ENCODE results near the gene ASL. TPM values are rescaled to one million over a fixed set of nuclear protein-coding genes. Genes with fewer than 3 reads are reported as not detected.
"Not testable (repeated sequence)": the region's sequence is repeated elsewhere in the genome, so short reads cannot be mapped to it uniquely, and the experiment has no call there.

Gene ASL
- total RNA-seq (2014; rRNA removed; shearing (Covaris generic)) = 47.1 and 66.8 TPM in 2 replicates

DNA sequence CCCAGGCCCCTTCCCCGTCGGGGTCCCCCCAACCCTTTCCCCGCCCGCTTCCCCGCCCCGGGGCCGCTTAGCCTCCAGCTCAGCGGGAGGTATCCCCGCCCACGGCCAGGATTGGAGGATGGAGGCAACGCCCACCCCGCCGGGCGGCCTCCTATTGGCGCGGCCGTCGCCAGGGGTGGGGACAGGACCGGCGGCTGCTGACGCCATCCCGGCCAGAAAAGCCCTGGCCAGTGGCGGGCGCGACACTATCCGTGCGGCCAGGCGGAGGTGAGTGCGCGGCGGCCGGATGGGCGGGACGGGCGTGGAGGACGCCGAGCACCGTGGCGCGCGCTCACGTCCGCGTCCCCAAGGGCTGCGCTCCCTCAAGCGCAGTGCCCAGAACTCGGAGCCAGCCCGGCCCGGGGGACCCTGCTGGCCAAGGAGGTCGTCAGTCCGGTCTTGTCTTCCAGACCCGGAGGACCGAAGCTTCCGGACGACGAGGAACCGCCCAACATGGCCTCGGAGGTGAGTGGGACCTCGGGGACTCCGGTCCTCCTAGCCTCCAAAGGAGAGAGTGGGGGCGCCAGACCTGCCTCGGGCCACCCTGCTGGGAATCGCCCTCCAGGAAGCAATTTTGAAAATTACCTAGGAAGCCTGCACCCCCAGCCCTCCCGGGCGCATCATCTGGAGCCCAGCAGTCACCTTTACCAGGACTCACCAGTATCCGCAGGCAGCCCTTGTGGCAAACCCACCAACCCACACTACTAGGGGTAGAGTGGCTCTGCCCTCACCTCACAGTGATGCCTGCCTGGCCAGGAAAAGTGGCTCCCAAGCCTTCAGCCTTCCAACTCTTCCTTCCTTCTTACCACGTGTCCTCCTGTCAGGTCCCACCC, at the start of gene ASL:
TSS of gene ASL (plus strand) at position 230 of the 872 bp plus-strand sequence. CDS start at position 493, 263 bp downstream.
- DNase-seq (ENCODE audit: low read depth) = peak; percentile 92

DNA sequence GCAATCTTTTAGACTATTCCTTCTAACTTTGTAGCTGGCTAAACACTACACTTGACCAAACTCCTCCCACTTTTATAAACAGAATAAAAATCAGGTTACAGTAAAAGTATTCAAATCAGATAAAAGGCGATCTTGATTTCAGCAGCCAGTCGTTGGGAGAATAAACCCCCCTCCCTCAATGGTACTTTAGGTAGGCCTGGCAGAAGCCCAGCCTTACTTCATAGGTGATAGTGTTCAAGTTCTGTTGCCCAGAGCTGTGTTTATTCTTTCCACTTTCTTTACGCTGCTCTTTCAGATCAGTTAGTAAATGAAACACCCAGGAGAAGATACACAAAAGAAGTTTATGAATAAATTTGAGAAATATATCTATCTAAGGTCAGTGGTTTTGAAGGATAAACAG, 47.3 kb upstream of the ASL start:
- DNase-seq (ENCODE audit: low read depth) = not testable (repeated sequence)

- DNase-seq (ENCODE audit: low read depth) = no peak
Measured at GRCh38 chr7:66033471-66034385, 41.9 kb upstream of the ASL start.

DNA sequence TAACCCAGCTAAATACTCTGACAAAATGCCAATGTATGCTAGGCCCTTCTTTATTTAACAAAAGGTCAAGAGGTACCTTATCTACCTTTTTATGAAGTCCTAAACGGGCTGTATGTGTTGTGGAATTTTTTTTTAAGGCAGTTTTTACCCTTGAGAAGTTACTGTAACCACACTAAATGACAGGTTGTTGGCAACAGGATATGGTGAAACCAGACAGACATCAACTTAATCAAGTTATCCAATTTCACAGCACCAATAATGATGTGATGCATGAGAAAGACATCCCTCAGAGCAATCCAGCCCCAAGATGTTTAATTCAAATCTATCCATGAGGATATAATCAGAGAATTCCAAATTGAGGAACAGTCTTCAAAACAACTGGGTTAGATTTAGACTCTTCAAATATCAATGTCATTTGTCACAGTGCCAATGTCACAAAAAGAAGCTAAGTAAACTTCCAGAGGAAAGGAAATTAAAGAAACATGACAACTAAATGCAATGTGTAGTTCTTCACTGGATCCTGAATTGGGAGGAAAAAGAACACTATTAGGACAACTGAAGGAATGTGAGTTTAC, 41.1 kb upstream of the ASL start:
- not testable (repeated sequence) for DNase-seq (ENCODE audit: low read depth)

GRCh38 chr7:66036382-66036781, 39.2 kb upstream of the ASL start:
- DNase-seq (ENCODE audit: low read depth) = no peak

- no peak for DNase-seq (ENCODE audit: low read depth)
Measured at GRCh38 chr7:66036788-66037187, 38.8 kb upstream of the ASL start.

- DNase-seq (ENCODE audit: low read depth) = no peak
Measured at GRCh38 chr7:66039094-66039670, 36.4 kb upstream of the ASL start.

DNA sequence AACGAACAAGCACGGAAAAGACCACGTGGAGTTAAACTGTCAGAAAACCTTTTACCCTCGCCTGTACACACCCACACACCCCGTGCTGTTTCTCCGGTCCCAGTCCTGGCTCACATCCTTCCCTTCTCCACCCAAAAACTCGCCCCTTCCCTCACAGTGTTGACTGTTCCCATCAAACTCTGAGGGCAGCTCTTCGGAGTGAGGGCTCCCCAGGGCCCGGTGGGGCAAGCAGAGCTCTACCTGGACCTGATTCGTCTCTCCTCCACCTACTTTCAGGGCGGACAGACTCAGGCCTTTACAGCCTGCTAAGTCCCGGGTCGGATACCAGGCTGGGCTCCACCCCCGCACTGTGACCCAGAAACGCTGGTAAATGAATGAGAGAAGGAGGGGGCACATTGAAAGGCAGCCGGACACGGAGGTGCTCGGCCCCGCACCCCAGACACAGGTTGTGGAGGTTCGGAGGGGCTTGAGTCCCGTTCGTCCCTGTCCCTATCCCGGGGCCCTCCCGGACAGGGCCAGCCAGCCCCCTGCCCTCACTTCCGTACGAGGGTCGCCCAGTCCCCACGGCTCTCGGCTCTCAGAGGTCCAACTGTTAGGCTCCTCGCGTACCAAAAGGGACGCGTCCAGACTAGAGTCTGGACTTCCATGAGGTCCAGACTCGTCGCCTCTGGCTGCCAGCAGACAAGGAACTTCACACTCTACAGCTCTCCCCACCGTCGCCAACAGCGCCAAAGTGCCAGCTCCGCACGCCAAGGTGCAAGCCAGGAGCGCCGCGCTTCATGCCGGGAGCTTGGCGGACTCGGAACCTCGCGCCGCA, 31.7 kb upstream of the ASL start:
- no peak for DNase-seq (ENCODE audit: low read depth)

DNA sequence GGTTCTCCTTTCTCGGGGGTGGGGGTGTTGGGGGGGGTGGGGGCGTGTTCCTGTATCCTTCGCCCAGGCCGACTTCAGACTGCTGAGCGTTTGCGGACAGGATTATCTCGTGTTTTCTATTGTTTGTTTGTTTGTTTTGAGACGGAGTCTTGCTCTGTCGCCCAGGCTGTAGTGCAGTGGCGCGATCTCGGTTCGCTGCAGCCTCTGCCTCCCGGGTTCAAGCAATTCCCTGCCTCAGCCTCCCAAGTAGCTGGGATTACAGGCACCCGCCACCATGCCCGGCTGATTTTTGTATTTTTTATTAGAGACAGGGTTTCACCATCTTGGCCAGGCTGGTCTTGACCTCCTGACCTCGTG, 31.1 kb upstream of the ASL start:
- DNase-seq (ENCODE audit: low read depth) = not testable (repeated sequence)

- DNase-seq (ENCODE audit: low read depth) = peak; percentile 94
Measured at GRCh38 chr7:66047426-66047825, 28.2 kb upstream of the ASL start.

DNA sequence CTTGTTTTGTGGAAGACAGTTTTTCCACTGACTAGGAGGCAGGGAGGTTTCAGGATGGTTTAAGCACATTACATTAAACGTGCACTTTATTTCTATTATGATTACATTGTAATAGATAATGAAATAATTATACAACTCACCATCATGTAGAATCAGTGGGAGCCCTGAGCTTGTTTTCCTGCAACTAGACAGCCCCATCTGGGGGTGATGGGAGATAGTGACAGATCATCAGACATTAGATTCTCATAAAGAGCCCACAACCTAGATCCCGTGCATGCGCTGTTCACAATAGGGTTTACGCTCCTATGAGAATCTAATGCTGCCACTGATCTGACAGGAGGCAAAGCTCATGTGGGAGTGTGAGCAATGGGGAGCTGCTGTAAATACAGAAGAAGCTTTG, 25.7 kb upstream of the ASL start:
- not testable (repeated sequence) for DNase-seq (ENCODE audit: low read depth)

DNA sequence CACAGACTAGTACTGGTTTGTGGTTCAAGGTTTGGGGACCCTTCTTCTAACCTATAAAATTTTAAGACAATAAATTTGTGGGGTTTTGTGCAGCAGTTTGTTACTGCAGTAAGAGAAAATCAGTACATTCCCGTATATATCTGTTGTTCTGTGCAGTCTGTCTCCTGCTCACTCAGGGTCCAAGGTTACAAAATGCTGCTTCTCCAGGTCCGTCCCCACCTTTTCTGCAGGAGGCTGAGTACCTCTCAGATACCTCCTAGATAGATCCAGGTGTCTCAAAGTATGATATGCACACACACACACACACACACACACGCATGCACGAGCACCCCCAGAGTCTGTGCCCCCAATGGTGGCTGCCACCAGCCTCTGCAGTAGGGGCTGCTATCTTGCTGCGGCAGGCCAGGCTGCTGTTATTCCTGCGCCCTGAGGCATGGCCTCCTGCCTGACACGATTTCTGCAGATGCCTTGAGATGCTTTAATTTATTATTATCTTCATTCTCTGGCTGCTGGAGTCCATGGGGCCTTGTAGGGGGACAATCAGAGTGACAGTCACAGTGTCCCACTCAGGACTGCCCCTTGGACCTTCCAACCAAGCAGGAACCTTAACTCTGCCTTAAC, 25.2 kb upstream of the ASL start:
- DNase-seq (ENCODE audit: low read depth) = peak; percentile 13

DNA sequence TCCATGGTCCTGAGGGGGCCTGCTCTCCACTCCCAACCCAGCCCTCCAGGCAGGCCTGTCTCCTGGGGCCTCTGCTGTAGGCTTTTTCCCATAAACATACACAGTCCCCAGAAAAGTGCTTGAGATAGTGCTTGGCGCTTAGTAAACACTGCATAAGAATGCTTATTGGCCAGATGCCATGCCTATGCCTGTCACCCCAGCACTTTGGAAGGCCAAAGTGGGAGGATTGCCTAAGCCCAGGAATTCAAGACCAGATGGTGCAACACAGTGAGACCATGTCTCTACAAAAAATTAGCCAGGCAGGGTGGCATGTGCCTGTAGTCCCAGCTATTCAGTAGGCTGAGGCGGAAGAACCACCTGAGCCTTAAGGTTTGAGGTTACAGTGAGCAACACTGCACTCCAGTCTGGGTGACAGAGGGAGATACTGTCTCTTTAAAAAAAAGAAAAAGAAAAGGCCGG, 24.6 kb upstream of the ASL start:
- DNase-seq (ENCODE audit: low read depth) = peak; percentile 94

GRCh38 chr7:66052447-66052846, 23.2 kb upstream of the ASL start:
- DNase-seq (ENCODE audit: low read depth) = no peak

GRCh38 chr7:66054063-66054462, 21.6 kb upstream of the ASL start:
- no peak for DNase-seq (ENCODE audit: low read depth)

DNA sequence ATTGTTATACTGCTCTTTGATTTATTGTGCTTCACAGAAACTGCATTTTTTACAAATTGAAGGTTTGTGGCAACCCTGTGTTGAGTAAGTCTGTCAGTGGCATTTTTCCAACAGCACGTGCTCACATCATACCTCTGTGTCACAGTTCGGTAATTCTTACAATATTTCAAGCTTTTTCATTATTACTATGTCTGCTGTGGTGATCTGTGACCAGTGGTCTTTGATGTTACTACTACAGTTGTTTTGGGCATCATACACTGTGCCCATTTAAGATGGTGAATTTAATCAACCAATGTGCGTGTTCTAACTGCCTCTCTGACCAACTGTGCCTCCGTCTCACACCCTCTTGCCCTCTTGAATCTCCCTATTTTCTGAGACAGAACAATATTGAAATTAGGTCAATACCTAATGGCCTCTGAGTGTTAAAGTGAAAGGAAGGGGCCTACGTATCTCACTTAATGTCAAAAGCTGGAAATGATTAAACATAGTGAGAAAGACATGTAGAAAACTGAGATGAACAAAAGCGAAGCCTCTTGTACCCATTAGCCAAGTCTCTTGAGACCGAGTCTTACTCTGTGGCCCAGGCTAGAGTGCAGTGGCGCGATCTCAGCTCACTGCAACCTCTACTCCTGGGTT, 20.2 kb upstream of the ASL start:
- DNase-seq (ENCODE audit: low read depth) = no peak

GRCh38 chr7:66060796-66061195, 14.8 kb upstream of the ASL start:
- DNase-seq (ENCODE audit: low read depth) = no peak

GRCh38 chr7:66069732-66070131, 5.9 kb upstream of the ASL start:
- DNase-seq (ENCODE audit: low read depth) = no peak

DNA sequence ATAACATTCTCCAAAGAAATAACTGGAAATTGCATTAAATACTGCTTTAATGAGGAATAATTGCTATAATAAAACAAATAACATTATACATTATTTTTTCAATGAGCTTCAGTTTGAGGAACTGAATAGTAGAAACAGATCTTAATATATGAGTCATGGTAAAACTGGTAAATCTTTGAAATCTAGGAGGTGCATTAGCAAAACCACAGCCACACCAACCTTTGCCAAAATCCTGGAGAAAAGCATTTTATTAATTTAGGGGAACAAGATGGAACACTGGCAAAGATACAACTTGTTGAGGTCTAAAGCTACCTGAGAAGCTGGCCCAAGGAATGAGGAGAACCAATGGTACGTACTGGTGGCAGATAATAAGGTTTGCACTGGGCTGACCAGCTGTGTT, 5.4 kb upstream of the ASL start:
- no peak for DNase-seq (ENCODE audit: low read depth)

DNA sequence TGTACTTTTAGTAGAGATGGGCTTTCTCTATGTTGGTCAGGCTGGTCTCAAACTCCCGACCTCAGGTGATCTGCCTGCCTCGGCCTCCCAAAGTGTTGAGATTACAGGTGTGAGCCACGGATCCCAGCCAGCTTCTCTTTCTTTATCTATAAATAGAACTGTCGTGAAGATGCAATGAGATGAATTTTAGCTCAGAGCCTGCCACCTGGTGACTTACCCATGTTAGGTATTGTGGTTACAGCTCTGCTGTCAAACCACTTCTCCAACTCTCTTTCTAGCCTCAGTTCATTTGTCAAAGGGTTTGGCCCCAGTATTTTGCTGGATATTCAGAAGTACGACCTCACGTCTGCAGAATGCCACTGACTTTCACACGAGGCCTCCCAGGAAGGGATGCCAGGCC, 3.4 kb upstream of the ASL start:
- not testable (repeated sequence) for DNase-seq (ENCODE audit: low read depth)

All from RPMI7951 (cell line).